NT2/D1 (cell line): Measurements from ENCODE around the gene PDXDC1.
"Not testable (repeated sequence)": the region's sequence is repeated elsewhere in the genome, so short reads cannot be mapped to it uniquely, and the experiment has no call there.

Experiments used
- SUZ12 ChIP-seq: IDR thresholded peaks from 2 replicates; pipeline ENCODE4 v1.6.1; 2011; ENCODE audit not compliant: insufficient read length, insufficient read depth; ENCODE audit errors: extremely low read depth
- YY1 ChIP-seq: IDR thresholded peaks from 2 replicates; pipeline ENCODE4 v1.6.1; 2011; ENCODE audit not compliant: insufficient read length, insufficient read depth
- ZNF274 ChIP-seq: IDR thresholded peaks from 2 replicates; pipeline ENCODE4 v1.6.1; 2011; ENCODE audit warnings: mild to moderate bottlenecking, low read depth, low read length

DNA sequence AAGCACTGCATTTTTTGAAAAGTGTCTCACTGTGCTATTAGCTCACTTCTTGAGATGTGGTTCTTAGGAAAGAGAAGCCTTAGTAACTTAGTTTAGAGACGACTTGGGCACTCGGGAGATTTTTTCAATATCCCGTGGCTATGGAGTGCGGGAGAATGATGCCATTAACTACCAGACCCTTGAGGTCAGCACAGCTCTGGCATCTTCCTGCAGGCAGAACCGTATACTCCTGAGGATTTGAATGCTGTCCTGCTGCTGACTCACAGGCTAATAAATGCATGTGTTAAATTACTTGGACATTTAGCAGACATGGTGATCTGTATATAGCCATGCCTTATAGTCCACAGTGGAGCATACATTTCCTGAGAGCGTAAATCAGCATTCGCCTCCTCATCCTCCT is 46.6 kb downstream of the PDXDC1 start:
- not testable (repeated sequence) for TF ChIP-seq YY1, ZNF274, SUZ12
